GM18520 (cell line): ENCODE measurements around the gene WASHC3.
"Not testable (repeated sequence)": the region's sequence is repeated elsewhere in the genome, so short reads cannot be mapped to it uniquely, and the experiment has no call there.

Experiments
- ATAC-seq: cut with Tn5 transposase; IDR thresholded peaks from one replicate; pipeline ENCODE4 v1.9.1; 2021; ENCODE audit not compliant: unreplicated experiment

WASHC3 gene

DNA sequence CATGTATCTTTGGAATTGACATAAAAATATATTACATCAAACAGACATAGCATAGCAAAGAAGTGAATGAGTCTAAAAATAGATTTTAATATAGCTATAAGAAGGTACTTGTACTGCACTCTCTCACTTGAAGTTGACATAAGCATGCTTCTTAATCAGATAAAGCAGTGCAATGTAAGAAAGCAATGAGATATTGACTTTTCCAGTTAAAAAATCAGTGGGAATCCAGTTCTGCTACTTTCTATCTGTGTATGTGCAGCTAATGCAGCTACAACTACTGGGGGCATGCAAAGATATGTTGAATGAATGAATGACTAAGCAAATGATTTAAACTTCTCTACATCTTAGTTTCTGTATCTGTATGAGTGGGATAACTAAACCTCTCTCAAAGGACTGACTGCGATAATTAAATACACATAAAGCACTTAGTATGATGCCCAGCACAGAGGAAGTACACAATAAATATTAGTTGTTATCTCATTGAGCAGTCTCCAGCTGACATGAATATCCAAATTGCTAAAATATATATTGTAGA, 10.3 kb downstream of the WASHC3 start:
- no peak for ATAC-seq

DNA sequence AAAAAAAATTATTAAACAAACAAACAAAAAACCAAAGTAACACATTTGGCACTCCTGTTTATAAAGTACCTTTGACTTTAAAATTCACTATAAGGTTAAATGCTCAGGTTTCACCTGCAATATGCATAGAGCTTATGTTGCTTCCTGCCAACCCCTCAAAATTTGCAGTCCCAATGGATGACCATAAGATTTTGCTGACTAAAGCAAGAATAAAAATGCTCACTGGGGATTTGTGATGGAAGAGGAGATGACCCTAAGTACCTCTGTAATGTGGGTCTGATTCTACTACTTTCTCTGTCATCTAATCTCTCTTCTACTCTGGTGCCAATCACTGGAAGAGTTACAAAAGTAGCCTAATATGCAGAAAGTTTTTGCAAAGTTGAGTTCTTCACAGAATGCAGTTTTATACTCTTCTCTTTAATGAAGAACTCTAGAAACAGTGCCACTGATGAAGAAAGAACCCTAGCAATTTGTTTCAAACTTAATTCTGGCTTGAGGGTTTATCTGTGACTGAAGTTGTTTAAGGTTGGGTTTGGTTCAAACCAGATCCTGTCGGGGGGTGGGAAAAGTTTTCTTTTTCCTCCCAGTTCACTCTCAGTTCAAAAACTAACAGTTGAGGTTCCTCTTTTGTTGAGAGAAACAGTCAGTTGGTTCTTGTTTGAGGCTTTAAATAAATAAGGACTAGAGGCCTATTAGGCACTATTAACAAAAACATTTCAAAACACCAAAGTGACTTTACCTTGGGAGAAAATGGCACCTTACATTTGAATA, 10.9 kb downstream of the WASHC3 start:
- ATAC-seq = no peak

DNA sequence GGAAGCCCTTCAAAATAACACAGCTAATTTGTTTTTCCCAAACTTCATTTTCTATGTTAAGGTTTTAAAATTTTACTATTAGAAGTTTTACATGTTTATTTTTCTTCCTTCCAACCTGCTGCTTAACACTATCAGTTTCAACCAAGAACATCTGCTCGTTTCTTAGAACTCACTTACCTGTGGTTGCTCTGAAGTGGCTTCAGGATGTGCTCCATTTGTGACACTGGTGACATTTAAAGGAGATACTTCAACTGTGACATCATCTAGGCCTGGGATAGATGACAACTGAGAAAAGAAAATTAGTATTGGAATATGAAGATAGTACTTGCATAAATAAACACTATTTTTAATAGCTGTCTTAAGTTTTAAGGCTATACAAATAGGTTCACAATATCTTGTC, 17.9 kb downstream of the WASHC3 start:
- ATAC-seq = peak; percentile 74

DNA sequence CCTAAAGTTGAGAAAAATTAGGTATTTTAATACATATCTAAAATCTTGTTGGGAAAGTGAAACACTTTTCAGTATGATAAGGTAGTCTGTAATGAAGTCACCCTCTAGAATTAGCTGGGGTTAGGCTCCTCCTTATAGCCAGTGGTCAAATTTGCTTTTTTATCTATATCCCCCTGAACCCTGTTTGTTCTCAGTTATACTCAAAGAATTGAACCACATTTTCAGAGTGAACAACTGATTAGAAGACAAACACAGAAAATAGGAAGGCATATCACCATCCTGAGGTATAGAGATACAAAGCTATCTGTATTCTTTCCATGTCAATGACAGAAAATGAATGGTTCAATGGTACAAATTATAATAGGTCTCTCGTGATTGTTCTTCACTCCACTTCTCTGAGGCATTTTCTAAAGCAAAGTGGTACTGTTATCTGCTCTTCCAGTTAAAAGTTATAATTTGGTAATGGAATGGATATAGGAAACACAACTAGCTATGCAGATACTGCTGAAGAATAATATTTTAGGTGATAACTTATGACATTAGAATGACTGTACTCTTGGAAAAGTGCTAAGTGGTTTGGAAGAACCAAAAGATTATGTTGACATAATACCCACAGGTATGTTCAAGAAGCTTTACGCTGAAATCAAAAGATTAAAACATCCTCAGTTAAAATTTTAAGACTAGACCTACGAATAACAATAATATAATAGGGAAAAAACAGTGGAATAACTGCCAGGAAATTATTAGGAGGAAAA, 27.6 kb downstream of the WASHC3 start:
- ATAC-seq = no peak

DNA sequence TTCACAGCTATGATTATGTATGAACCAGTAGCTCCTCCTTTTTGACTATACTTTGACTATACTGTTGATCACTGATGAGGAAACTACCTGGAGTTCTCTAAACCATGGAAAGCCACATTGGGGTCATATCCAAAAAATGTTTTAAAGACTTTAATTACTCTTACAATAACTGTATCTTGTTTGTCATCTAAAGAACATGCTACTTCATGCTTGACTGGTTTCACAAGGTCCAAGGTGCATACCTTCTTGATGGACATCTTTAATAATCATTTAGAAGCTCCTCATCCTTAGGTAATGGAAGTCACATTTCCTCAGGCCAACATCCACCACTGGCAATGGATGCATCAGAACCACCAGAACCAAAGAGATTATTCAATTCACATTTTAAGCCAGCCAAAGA, 29.9 kb downstream of the WASHC3 start:
- ATAC-seq = no peak

DNA sequence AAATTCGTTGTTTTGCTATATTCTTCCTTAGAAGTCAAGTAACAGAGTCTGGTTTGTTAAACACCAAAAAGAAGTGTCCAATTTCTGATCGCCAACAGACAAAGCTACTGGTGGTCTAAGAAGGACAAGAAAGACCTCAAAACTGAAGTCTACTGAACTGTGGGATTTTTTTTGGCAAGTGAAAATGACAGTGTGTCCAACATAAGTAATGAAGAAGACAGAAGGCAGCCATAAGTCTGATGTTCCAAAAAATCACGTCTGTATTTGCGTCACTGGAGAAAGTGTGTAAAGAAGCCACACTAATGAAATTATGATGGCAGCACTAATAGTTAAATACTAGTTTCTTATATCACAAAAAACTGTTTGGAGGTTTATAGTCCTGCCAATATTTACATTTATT, 32.6 kb downstream of the WASHC3 start:
- ATAC-seq = no peak

DNA sequence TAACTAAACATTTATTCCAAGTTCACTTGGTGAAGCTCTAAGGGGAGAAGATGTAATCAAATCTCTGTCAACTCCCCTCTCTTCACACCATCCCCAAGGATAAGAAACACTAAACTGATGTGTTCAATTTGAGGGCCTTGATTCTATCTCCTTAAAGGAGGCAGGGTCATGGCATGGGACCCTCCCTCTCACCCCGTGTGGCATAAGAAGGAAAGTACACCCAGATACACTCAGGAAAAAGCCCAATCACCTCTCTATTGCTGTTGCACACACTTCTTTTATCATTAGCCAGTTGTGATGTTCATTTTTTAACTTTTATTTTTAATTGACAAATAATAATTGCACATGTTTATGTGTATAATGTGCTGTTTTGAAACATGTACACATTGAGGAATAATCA, 35.1 kb downstream of the WASHC3 start:
- ATAC-seq = no peak

DNA sequence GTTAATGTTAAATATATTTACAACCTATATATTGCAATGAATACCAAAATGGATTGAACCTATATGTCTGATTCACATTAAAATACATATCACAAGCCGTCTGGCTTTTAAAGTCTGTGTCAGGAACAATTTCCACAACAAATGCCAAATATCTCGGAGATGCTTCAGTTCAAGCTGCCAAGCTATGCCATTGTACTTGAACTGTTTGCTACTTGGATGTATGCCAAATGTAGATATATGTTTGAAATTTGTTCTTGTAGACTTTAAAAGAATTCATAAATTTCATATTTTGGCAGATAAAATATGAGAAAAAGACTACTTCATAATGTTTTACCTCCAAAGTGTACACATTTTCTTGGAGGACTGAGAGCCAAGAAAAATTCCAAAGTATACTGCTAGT, 37.0 kb downstream of the WASHC3 start:
- ATAC-seq = no peak

DNA sequence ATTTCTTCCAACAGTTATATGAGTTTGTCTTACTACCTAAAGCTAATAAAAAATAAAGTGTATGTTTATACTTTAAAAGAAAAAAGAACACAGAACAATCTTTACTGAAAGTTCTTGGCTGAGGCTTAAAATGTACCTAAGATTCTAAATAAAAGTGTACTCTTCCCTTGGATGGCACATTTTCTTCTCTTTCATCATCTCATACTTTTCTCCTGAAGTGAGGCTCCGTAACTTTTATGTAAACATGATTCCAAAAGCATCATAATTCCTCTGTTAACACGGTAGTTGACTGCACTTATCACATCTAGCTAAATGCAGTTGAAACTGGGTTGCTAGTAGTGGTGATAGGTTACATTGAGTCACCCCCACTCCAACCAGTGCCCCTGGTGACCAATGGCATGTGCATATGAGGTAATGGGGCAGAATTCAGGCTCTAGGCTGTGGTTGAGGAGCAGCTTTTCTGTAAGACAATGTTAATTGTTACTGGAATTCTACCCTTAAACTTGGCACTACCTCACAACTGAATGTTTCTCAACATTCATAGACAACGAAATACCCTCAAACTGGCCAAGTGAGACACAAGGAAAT, 38.4 kb downstream of the WASHC3 start:
- ATAC-seq = no peak

DNA sequence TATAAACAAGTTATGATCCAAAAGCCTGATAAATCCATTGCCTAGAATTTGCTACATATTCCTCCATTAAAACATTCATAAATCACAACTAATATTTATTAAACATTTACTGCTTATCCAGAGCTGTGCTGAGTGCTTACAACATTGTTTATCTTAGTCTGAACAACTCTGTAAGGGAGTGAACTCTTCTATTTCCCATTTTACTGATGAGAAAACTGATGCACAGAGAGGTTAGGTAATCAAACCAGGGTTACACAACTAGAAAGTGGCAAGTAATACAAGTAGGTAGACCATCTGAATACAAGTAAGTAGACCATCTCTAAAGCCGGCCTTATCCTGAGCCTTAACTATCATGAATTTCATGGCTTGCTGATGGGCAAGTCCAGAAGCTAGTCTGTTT, 39.5 kb downstream of the WASHC3 start:
- no peak for ATAC-seq

DNA sequence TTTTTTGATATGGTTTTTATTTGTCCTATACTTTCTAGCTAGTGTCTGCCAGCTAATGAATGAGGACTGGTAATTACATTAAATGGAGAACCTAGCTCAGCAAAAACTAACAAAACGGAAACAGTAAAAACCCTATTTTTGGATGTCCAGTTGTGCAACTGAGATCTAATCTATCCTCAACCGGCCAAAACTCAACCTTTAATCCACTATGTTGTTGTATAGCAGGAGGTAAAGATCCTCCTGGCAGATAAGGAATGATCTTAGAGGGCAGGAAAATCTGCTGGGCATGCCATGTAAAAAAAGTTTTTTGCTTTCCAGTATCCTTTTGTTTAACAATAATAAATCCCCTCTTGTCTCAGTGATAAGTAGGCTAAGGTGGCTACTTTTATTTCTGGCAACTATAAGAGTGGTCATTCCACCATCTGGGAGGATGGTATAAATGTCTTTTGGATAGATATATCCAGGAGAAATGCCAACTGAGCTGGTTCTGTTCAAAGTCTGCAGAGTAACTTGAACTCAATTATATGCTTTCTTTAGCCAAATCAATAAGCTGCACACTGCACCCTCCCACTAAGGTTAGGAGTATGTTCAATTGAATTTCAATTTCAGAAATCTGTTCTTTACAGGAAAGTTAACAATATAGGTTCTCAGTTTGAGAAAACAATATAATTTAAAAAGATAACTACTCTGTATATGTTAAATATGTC, 40.1 kb downstream of the WASHC3 start:
- ATAC-seq = no peak

DNA sequence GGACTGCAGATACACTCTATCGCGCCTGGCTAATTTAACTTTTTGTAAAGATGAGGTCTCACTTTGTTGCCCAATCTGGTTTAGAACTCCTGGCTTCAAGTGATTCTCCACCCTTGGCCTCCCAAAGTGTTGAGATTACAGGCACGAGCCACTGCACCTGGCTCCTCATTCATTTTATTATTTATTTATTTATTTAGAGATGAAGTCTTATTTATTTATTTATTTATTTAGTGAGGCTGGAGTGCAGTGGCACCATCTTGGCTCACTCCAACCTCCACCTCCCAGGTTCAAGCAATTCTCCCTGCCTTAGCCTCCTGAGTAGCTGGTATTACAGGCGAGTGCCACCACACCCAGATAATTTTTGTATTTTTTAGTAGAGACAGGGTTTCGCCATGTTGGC, 43.2 kb downstream of the WASHC3 start:
- ATAC-seq = not testable (repeated sequence)

DNA sequence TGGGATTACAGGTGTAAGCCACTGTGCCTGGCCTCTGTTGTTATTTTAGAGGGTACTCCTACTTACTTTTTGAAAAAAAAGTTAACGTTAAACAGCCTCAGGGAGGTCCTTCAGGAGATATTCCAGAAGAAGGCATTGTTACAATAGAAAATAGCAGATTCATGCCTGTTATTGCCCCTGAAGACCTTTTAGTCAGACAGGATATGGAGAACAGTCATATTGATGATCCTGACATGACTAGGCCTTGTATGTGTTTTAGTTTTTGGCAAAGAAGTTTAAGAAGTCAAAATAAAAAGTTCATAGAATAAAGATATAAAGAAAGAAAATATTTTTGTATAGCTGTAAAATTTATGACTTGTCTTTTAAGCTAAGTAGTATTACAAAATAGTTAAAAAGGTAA, 45.3 kb downstream of the WASHC3 start:
- ATAC-seq = no peak

DNA sequence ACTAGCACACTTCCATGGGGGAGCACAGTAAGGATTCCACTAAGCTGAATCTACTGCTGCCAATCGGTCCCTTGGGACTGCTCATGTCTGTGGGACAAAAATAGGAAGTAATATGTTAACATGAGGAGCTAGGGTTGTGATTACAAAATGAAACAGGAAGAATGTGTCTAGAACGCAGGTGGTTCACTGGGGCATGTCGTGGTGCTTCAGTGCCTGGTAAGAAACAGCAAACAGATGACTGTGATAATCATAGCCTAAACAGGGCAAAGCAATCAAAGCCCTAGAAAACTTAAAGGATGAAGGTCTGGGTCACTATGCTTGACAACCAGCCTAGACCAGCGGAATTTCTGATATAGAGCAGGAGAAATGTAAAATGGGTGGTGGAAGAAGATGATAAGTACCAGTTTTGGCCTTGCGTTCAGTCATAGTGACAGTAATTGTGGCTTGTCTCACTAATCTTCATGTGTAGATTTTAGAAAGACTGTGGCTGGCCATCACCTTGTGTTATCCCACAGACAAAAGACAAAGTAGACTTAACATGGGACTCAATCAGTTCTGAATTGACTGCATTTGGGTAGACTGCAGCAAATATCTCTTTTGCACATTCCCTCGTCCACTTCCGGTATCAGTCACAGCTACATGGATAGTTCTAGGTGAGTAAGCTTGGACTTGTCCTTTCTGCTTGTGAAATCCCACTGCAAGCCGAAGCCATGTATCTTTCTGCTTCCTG, 51.4 kb downstream of the WASHC3 start:
- ATAC-seq = peak; percentile 56

DNA sequence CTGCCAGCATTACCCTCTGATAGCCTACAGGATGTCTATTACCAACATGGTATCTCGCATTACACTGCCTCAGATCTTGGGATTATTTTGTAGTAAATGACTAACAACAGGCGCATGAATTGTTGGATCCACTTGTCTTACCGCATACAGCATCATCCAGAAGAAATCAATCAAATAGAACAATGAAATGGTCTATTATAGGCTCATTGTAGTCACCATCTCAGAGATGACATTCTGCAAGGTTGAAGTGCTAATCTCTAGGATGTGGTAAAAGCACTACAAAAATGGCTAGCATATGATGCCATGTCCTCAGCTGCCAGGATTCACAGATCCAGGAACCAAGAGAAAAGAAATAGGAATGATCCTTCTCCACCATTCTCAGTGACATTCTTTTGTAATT, 52.0 kb downstream of the WASHC3 start:
- ATAC-seq = no peak

DNA sequence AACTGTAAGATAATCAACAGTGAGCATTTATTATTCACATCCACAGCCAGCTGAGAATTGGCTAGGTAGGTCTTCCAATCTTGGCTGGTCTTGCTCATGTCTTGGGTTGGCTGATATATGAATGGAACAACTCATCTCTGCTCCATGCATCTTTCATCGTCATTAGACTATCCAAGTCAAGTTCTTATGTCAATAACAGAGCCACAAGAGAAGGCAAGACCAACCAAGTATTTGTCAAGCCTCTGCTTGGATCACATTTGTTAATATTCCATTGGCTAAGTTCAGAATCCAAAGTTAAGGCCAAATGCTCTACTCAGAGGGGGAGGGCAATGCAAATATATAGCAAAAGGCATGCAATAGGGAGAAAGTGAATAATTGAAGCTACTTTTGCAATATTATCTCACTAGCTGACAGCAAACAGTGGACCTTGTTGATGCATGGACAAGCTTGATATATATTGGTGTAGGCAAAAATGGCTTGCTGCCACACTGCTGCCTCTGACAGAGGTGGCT, 53.1 kb downstream of the WASHC3 start:
- ATAC-seq = no peak

DNA sequence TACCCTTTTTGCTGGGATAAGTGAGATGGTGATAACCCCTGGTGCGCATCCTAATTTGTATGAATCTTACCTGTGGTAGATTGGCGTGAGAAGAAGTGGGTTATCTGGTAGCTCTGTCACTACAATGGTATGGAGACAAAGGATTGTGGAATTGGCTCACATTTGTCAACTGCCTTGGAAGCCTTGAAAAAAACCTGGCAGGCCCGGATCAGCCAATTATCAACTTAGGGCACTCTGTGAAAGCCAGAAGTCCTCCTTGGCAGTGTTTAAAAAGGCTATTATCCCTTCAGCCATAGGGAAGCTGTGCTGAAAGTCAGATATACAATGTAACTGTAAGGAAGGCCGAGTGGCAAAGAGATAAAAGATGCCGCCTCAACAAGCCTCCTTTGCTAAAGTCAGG, 56.5 kb downstream of the WASHC3 start:
- ATAC-seq = no peak

DNA sequence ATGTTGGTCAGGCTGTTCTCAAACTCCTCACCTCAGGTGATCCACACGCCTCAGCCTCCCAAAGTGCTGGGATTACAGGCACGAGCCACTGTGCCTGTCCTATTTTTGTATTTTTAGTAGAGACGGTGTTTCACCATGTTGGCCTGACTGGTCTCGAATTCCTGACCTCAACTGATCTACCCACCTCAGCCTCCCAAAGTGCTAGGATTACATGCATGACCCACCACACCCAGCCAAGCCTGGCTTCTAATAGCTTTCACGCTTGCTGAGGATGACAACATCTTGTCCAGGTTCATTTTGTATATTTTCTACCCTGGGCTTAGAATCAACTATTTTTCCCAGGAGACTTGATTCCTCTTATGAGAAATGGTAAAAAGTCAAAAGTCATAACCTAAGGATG, 64.7 kb downstream of the WASHC3 start:
- no peak for ATAC-seq

DNA sequence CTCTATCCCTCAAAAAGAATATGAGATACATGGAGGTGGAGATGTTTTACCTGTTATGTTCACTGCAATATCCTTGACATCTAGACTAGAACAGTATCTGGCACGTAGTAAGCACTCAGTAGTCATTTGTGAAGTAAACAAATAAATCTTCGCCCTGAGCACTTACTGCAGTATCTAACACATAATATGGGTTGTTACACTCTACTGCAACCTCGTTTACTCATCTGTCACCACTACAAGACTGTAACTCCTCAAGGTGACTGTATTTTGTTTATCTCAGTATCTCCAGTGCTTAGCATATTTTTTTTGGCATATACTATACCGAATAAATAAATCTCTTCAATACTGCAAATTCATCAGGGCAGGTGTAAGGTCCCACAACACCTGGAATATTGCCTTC, 66.1 kb downstream of the WASHC3 start:
- no peak for ATAC-seq

DNA sequence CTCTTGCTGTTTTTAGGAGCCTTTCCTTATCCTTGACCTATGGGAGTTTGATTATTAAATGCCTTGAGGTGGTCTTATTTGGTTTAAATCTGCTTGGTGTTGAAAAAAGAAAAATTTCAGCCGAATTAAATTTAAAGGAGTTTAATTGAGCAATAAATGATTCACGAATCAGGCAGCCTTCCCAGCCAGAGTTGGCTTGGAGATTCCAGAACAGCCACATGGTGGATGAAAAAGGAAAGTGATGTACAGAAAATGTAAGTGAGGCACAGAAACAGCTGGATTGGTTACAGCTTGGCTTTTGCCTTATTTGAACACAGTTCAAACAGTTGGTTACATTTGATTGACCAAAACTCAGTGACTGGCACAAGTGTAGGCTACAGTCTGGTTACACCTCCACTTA, 69.7 kb downstream of the WASHC3 start:
- ATAC-seq = no peak
